Neural progenitor cell (in vitro differentiated cells): ENCODE data around the gene SLC27A5. TPM values are rescaled to one million over a fixed set of nuclear protein-coding genes. Genes with fewer than 3 reads are reported as not detected.
A peak's percentile ranks its signal among the peaks of the same experiment; 100 is the strongest.

ENCODE experiments used
- DNase-seq: peaks from one replicate; pipeline ENCODE4 v3.0.0-alpha.2; 2016; ENCODE audit warnings: low spot score
- H2AFZ ChIP-seq: fragments of 200-600 bp; sonication (generic); replicated peaks from 2 replicates; pipeline ENCODE4 v1.6.1; 2016; ENCODE audit warnings: antibody characterized with exemption
- H3F3A ChIP-seq: fragments of 200-600 bp; sonication (generic); 2 replicates; pipeline ENCODE4 v1.6.1; 2016; ENCODE audit warnings: antibody characterized with exemption, low read depth
- H3K27ac ChIP-seq: fragments of 200-600 bp; sonication (generic); 2 replicates; pipeline ENCODE4 v1.5.1; 2016; ENCODE audit warnings: mild to moderate bottlenecking
- H3K27me3 ChIP-seq: fragments of 200-600 bp; sonication (generic); 2 replicates; pipeline ENCODE4 v1.6.1; 2016; ENCODE audit warnings: mild to moderate bottlenecking, moderate library complexity
- H3K36me3 ChIP-seq: fragments of 200-600 bp; sonication (generic); 2 replicates; pipeline ENCODE4 v1.5.1; 2016
- H3K4me1 ChIP-seq: fragments of 200-600 bp; sonication (generic); 2 replicates; pipeline ENCODE4 v1.6.1; 2016; ENCODE audit warnings: mixed run types
- H3K4me2 ChIP-seq: fragments of 200-600 bp; sonication (generic); 2 replicates; pipeline ENCODE4 v1.6.1; 2016
- H3K4me3 ChIP-seq: fragments of 200-600 bp; sonication (generic); 2 replicates; pipeline ENCODE4 v1.5.1; 2016
- H3K79me2 ChIP-seq: fragments of 200-600 bp; sonication (generic); 2 replicates; pipeline ENCODE4 v1.6.1; 2016; ENCODE audit warnings: low read depth
- H3K9ac ChIP-seq: fragments of 200-600 bp; sonication (generic); 2 replicates; pipeline ENCODE4 v1.6.1; 2016
- H3K9me3 ChIP-seq: fragments of 200-600 bp; sonication (generic); 2 replicates; pipeline ENCODE4 v1.5.1; 2016; ENCODE audit warnings: low read depth
- H4K20me1 ChIP-seq: fragments of 200-600 bp; sonication (generic); 2 replicates; pipeline ENCODE4 v1.6.1; 2016; ENCODE audit warnings: low read depth
- H3K27ac Mint-ChIP-seq: 3 replicates; pipeline ENCODE4 v1.8.0; 2021; ENCODE audit warnings: mixed read lengths
- H3K27me3 Mint-ChIP-seq: 2 replicates; pipeline ENCODE4 v1.8.0; 2022; ENCODE audit warnings: low read depth, mild to moderate bottlenecking, inconsistent platforms, moderate library complexity, mixed read lengths; ENCODE audit not compliant: insufficient read depth
- H3K36me3 Mint-ChIP-seq: 3 replicates; pipeline ENCODE4 v1.8.0; 2021; ENCODE audit warnings: mixed read lengths
- H3K4me1 Mint-ChIP-seq: 3 replicates; pipeline ENCODE4 v1.8.0; 2021; ENCODE audit warnings: mixed read lengths
- H3K4me3 Mint-ChIP-seq: 3 replicates; pipeline ENCODE4 v1.8.0; 2021; ENCODE audit warnings: mild to moderate bottlenecking, moderate library complexity, mixed read lengths
- H3K9me3 Mint-ChIP-seq: 3 replicates; pipeline ENCODE4 v1.8.0; 2020; ENCODE audit warnings: mixed read lengths
- CTCF ChIP-seq: fragments of 200-600 bp; sonication (generic); IDR thresholded peaks from 2 replicates; pipeline ENCODE4 v1.5.1; 2017; ENCODE audit warnings: antibody characterized with exemption, mild to moderate bottlenecking
- EZH2 ChIP-seq: fragments of 200-600 bp; sonication (generic); IDR thresholded peaks from 2 replicates; pipeline ENCODE4 v1.6.1; 2017; ENCODE audit warnings: antibody characterized with exemption, mild to moderate bottlenecking, moderate library complexity
- EZH2phosphoT487 ChIP-seq: fragments of 200-600 bp; sonication (generic); IDR thresholded peaks from 2 replicates; pipeline ENCODE4 v1.6.1; 2017; ENCODE audit warnings: antibody characterized with exemption
- total RNA-seq: library from RNA; depleted of rRNA; stranded (reverse); fragments of >200 nt; gene quantifications from 2 replicates; pipeline ENCODE4 v1.2.3, GENCODE V29; 2015; ENCODE audit warnings: low replicate concordance

SLC27A5 gene
- total RNA-seq, 1 donor from 2014 or later, result 17.1 TPM

GRCh38 chr19:58547323-58548312 is 35.8 kb upstream of the SLC27A5 start:
- peaks cover 81% of the 10 kb centered on the region for H3F3A ChIP-seq
- peaks cover 54% of the 10 kb centered on the region for H3K79me2 ChIP-seq
- no peaks in the 10 kb centered on the region for H3K9me3 ChIP-seq
- DNase-seq, result no peak
- H3K9me3 Mint-ChIP-seq, result no peaks in the 10 kb centered on the region
- H3K4me3 ChIP-seq, result no peak overlapping the region
- H3K4me2 ChIP-seq, result no peak overlapping the region
- H3K9ac ChIP-seq, result no peak overlapping the region
- H3K4me1 Mint-ChIP-seq, result peaks cover 23% of the 10 kb centered on the region
- no peak overlapping the region for H2AFZ ChIP-seq
- peaks cover 20% of the 10 kb centered on the region for H3K27me3 Mint-ChIP-seq
- H3K4me1 ChIP-seq, result peaks cover 12% of the 10 kb centered on the region
- no peak for TF ChIP-seq EZH2phosphoT487
- no peak for TF ChIP-seq EZH2
- TF ChIP-seq CTCF, result no peak
- no peak overlapping the region for H3K4me3 Mint-ChIP-seq
- no peak overlapping the region for H3K27ac Mint-ChIP-seq
- no peak overlapping the region for H3K27ac ChIP-seq
- peaks cover 5% of the 10 kb centered on the region for H3K27me3 ChIP-seq
- peaks cover 69% of the 10 kb centered on the region for H4K20me1 ChIP-seq
- no peaks in the 10 kb centered on the region for H3K36me3 ChIP-seq
- peaks cover 36% of the 10 kb centered on the region for H3K36me3 Mint-ChIP-seq

GRCh38 chr19:58546019-58546530 is 34.3 kb upstream of the SLC27A5 start:
- Mint-ChIP-seq H3K4me1 (peaks cover 21% of the 10 kb centered on the region), H3K27me3 (peaks cover 20% of the 10 kb centered on the region), H3K36me3 (peaks cover 31% of the 10 kb centered on the region), H3K27ac (peak overlapping the region; percentile 29), H3K9me3 (no peaks in the 10 kb centered on the region), H3K4me3 (peak overlapping the region; percentile 99)
- Histone ChIP-seq H4K20me1 (peaks cover 64% of the 10 kb centered on the region), H2AFZ (no peak overlapping the region), H3K27me3 (peaks cover 20% of the 10 kb centered on the region), H3K79me2 (peaks cover 51% of the 10 kb centered on the region), H3F3A (peaks cover 65% of the 10 kb centered on the region), H3K4me1 (peaks cover 12% of the 10 kb centered on the region), H3K9ac (peak overlapping the region; percentile 91), H3K4me3 (peak overlapping the region; percentile 99), H3K4me2 (peak overlapping the region; percentile 99), H3K9me3 (no peaks in the 10 kb centered on the region), H3K36me3 (no peaks in the 10 kb centered on the region), H3K27ac (no peak overlapping the region)
- no peak for DNase-seq
- no peak for TF ChIP-seq EZH2phosphoT487
- TF ChIP-seq EZH2, result no peak
- TF ChIP-seq CTCF, result no peak

GRCh38 chr19:58545286-58546018 is 33.7 kb upstream of the SLC27A5 start:
- Histone ChIP-seq H3K4me1 (peaks cover 12% of the 10 kb centered on the region), H3K4me2 (peak overlapping the region; percentile 99), H4K20me1 (peaks cover 58% of the 10 kb centered on the region), H3K79me2 (peaks cover 51% of the 10 kb centered on the region), H3K9me3 (no peaks in the 10 kb centered on the region), H3K36me3 (no peaks in the 10 kb centered on the region), H3K27ac (no peak overlapping the region), H3K27me3 (peaks cover 26% of the 10 kb centered on the region), H2AFZ (no peak overlapping the region), H3K9ac (peak overlapping the region; percentile 91), H3K4me3 (peak overlapping the region; percentile 99), H3F3A (peaks cover 59% of the 10 kb centered on the region)
- Mint-ChIP-seq H3K36me3 (peaks cover 29% of the 10 kb centered on the region), H3K9me3 (no peaks in the 10 kb centered on the region), H3K4me1 (peaks cover 21% of the 10 kb centered on the region), H3K27me3 (peaks cover 20% of the 10 kb centered on the region), H3K4me3 (peak overlapping the region; percentile 99), H3K27ac (peak overlapping the region; percentile 69)
- TF ChIP-seq CTCF (no peak), EZH2 (no peak), EZH2phosphoT487 (no peak)
- DNase-seq, result peak; percentile 42
